ENCODE results near the gene ATF6B.
"Not testable (repeated sequence)": the region's sequence is repeated elsewhere in the genome, so short reads cannot be mapped to it uniquely, and the experiment has no call there.

The ATF6B gene

GRCh38 chr6:32107406-32107805 lies 20.6 kb downstream of the ATF6B start:
- DNase-seq (ENCODE audit: low read depth in 3 of 3), result no peak

GRCh38 chr6:32105433-32105832 lies 22.6 kb downstream of the ATF6B start:
- no peak for DNase-seq (ENCODE audit: low read depth in 3 of 3)

GRCh38 chr6:32102255-32102654 lies 25.8 kb downstream of the ATF6B start:
- DNase-seq (ENCODE audit: low read depth in 3 of 3), result no peak

GRCh38 chr6:32100251-32100650 lies 27.8 kb downstream of the ATF6B start:
- DNase-seq (ENCODE audit: low read depth in 3 of 3), result not testable (repeated sequence)

GRCh38 chr6:32097364-32097763 lies 30.7 kb downstream of the ATF6B start:
- no peak for DNase-seq (ENCODE audit: low read depth in 3 of 3)

GRCh38 chr6:32096394-32097258 lies 31.4 kb downstream of the ATF6B start:
- no peak for DNase-seq (ENCODE audit: low read depth in 3 of 3)

- DNase-seq (ENCODE audit: low read depth in 3 of 3), result no peak
Measured at GRCh38 chr6:32096087-32096393, 32.0 kb downstream of the ATF6B start.

GRCh38 chr6:32095338-32096086 lies 32.5 kb downstream of the ATF6B start:
- DNase-seq (ENCODE audit: low read depth in 3 of 3), result no peak

GRCh38 chr6:32092760-32093497 lies 35.1 kb downstream of the ATF6B start:
- DNase-seq (ENCODE audit: low read depth in 3 of 3), result no peak

GRCh38 chr6:32089082-32089828 lies 38.8 kb downstream of the ATF6B start:
- DNase-seq (ENCODE audit: low read depth in 3 of 3), result no peak

GRCh38 chr6:32088487-32089049 lies 39.5 kb downstream of the ATF6B start:
- DNase-seq (ENCODE audit: low read depth in 3 of 3), result no peak

GRCh38 chr6:32087574-32088486 lies 40.2 kb downstream of the ATF6B start:
- DNase-seq (ENCODE audit: low read depth in 3 of 3), result peak; percentile 38 to 52 (median 47)

- DNase-seq (ENCODE audit: low read depth in 3 of 3), result no peak
Measured at GRCh38 chr6:32086661-32087573, 41.1 kb downstream of the ATF6B start.

GRCh38 chr6:32085759-32086459 lies 42.1 kb downstream of the ATF6B start:
- no peak for DNase-seq (ENCODE audit: low read depth in 3 of 3)

GRCh38 chr6:32084780-32085179 lies 43.3 kb downstream of the ATF6B start:
- DNase-seq (ENCODE audit: low read depth in 3 of 3), result no peak

GRCh38 chr6:32083812-32084768 lies 44.0 kb downstream of the ATF6B start:
- DNase-seq (ENCODE audit: low read depth in 3 of 3), result no peak

- no peak for DNase-seq (ENCODE audit: low read depth in 3 of 3)
Measured at GRCh38 chr6:32082935-32083334, 45.1 kb downstream of the ATF6B start.

All from stimulated activated CD4-positive, alpha-beta T cell treated with anti-CD3 and anti-CD28 coated beads, TNF-alpha, amount 100 ng/mL, for 4 hours (primary cell).